A549 (cell line): Measurements from ENCODE around the gene GC. TPM values are rescaled to one million over a fixed set of nuclear protein-coding genes. Genes with fewer than 3 reads are reported as not detected.
A peak's percentile ranks its signal among the peaks of the same experiment; 100 is the strongest.
"Not testable (repeated sequence)": the region's sequence is repeated elsewhere in the genome, so short reads cannot be mapped to it uniquely, and the experiment has no call there.

Experiments
- ATAC-seq, 2 experiments: fragments of 200-7000 bp in 1 of 2; fragments of >200 bp in 1 of 2; cut with Nextera tagmentation in 1 of 2; cut with Tn5 transposase in 1 of 2; 3 replicates each; pipeline versions ENCODE4 v1.8.0 to v1.9.1; 2018 to 2020; ENCODE audit warnings: mild to moderate bottlenecking in 1 of 2, moderate library complexity in 1 of 2
- CTCF ChIA-PET: fragments of 300-600 bp; sonication (Branson Sonifier 250); formaldehyde crosslinking; extraction: SDS; loops from one replicate; lab custom pipeline; 2021; ENCODE audit warnings: antibody characterized with exemption, inconsistent platforms; lab: Yijun Ruan, JAX
- POLR2A ChIA-PET: fragments of 350-600 bp; formaldehyde crosslinking; extraction: SDS; loops from one replicate; lab custom pipeline; 2021; ENCODE audit warnings: antibody characterized with exemption, inconsistent platforms; lab: Yijun Ruan, JAX
- DNase-seq, 2 experiments: peaks; one replicate each; pipeline versions ENCODE4 v3.0.0 to v3.0.0-alpha.2; 2011 to 2016; ENCODE audit warnings: low read depth in 1 of 2, low spot score in 1 of 2
- FAIRE-seq: peaks from 2 replicates; lab custom pipeline; 2011; peaks lifted over from hg19 to GRCh38; lab: Jason Lieb, UNC
- H3K27ac ChIP-seq, 2 experiments: fragments of >200 bp; sonication (Bioruptor Twin); formaldehyde crosslinking; 3 replicates each; pipeline ENCODE4 v1.5.1; 2016 to 2017
- H3K4me1 ChIP-seq: fragments of >200 bp; sonication (Bioruptor Twin); formaldehyde crosslinking; 3 replicates; pipeline ENCODE4 v1.6.1; 2016
- H3K4me2 ChIP-seq: fragments of >200 bp; sonication (Bioruptor Twin); formaldehyde crosslinking; 3 replicates; pipeline ENCODE4 v1.6.1; 2016
- H3K4me3 ChIP-seq: fragments of >200 bp; sonication (Bioruptor Twin); formaldehyde crosslinking; 3 replicates; pipeline ENCODE4 v1.5.1; 2016
- H3K9me3 ChIP-seq: fragments of >200 bp; sonication (Bioruptor Twin); formaldehyde crosslinking; 3 replicates; pipeline ENCODE4 v1.6.1; 2016
- BHLHE40 ChIP-seq: IDR thresholded peaks from 2 replicates; pipeline ENCODE4 v1.6.1; 2012; ENCODE audit warnings: low read depth, low read length, inconsistent platforms
- CBX8 ChIP-seq: fragments of 200-600 bp; sonication (generic); IDR thresholded peaks from 2 replicates; pipeline ENCODE4 v1.6.1; 2016
- E2F6 ChIP-seq: IDR thresholded peaks from 2 replicates; pipeline ENCODE4 v1.6.1; 2012; ENCODE audit warnings: low read depth, borderline replicate concordance
- ELK1 ChIP-seq: fragments of 150-350 bp; IDR thresholded peaks from 2 replicates; pipeline ENCODE4 v1.6.1; 2014; ENCODE audit warnings: low read depth, mild to moderate bottlenecking, low read length
- FOSB ChIP-seq: fragments of 250-450 bp; sonication (Bioruptor Pico); IDR thresholded peaks from 2 replicates; pipeline ENCODE4 v1.5.0; 2020; ENCODE audit warnings: mild to moderate bottlenecking, moderate library complexity
- JUN ChIP-seq, 2 experiments: fragments of >200 bp; sonication (Bioruptor Twin); formaldehyde crosslinking; IDR thresholded peaks; 2 replicates in 1 of 2; 3 replicates in 1 of 2; pipeline ENCODE4 v1.6.1; 2016 to 2017
- KDM1A ChIP-seq: fragments of 200-600 bp; sonication (generic); IDR thresholded peaks from 2 replicates; pipeline ENCODE4 v1.6.1; 2016; ENCODE audit warnings: low read depth, mild to moderate bottlenecking
- MAFK ChIP-seq: fragments of 450-650 bp; IDR thresholded peaks from 2 replicates; pipeline ENCODE4 v1.6.1; 2014; ENCODE audit not compliant: partially characterized antibody
- MAX ChIP-seq: IDR thresholded peaks from 2 replicates; pipeline ENCODE4 v1.6.1; 2012
- MYC ChIP-seq: IDR thresholded peaks from 2 replicates; pipeline ENCODE4 v1.6.1; 2012; ENCODE audit warnings: mild to moderate bottlenecking, inconsistent platforms, low read length, improper control_type of control experiment, borderline replicate concordance
- PBX3 ChIP-seq: IDR thresholded peaks from 2 replicates; pipeline ENCODE4 v1.6.1; 2012
- PHF8 ChIP-seq: fragments of 200-600 bp; sonication (generic); IDR thresholded peaks from 2 replicates; pipeline ENCODE4 v1.6.1; 2016; ENCODE audit warnings: low read depth, mild to moderate bottlenecking, antibody characterized with exemption, moderate library complexity, borderline replicate concordance
- REST ChIP-seq: fragments of 200-600 bp; sonication (generic); IDR thresholded peaks from 2 replicates; pipeline ENCODE4 v1.6.1; 2016; ENCODE audit warnings: antibody characterized with exemption, mild to moderate bottlenecking, moderate library complexity
- WGBS: methylation state at CpG from one replicate; pipeline ENCODE4 v1.1.6; 2017; ENCODE audit errors: missing lambda C conversion rate; 5-methylcytosine and 5-hydroxymethylcytosine counted together
- polyA plus RNA-seq, 4 experiments: library from polyadenylated mRNA; depleted of rRNA in 3 of 4; stranded (reverse); fragments of >200 nt; fragmentation: RNase III in 1 of 4; extraction: RNeasy Plus Mini Kit Qiagen cat#74134 plus additional on column Dnase treatment in 1 of 4; gene quantifications; 2 replicates in 3 of 4; 3 replicates in 1 of 4; pipeline ENCODE4 v1.2.3, GENCODE V29; 2011 to 2017

Gene GC
- polyA plus RNA-seq, 2 of the 4 experiments (the other 2 are of a cell fraction) = not detected

GRCh38 chr4:71816676-71817303 lies 32.9 kb upstream of the GC start:
- DNase-seq (no peak), ATAC-seq (no peak), FAIRE-seq (no peak)
- CTCF ChIA-PET = no interaction called here
- POLR2A ChIA-PET = no interaction called here
- Histone ChIP-seq H3K4me3 (no peak overlapping the region), H3K9me3 (no peaks in the 10 kb centered on the region), H3K4me1 (no peaks in the 10 kb centered on the region), H3K27ac (no peak overlapping the region), H3K4me2 (no peak overlapping the region)
- WGBS = 25% methylated on average over 4 of the region's 4 CpGs
- TF ChIP-seq BHLHE40 = no peak
- TF ChIP-seq REST = no peak
- TF ChIP-seq KDM1A = no peak
- no peak for TF ChIP-seq ELK1
- no peak for TF ChIP-seq JUN (IDR thresholded peaks at IDR 0.05)
- TF ChIP-seq MYC = no peak
- TF ChIP-seq PBX3 = no peak
- no peak for TF ChIP-seq MAFK
- TF ChIP-seq CBX8 = no peak
- TF ChIP-seq PHF8 = no peak
- TF ChIP-seq FOSB = no peak
- TF ChIP-seq E2F6 = no peak

GRCh38 chr4:71814433-71814832 lies 30.6 kb upstream of the GC start:
- Histone ChIP-seq H3K4me2 (no peak overlapping the region), H3K9me3 (no peaks in the 10 kb centered on the region), H3K4me1 (no peaks in the 10 kb centered on the region), H3K4me3 (no peak overlapping the region), H3K27ac (no peak overlapping the region)
- DNase-seq (no peak), ATAC-seq (no peak), FAIRE-seq (no peak)
- no CpG with 5 or more reads among the region's 2 CpGs for WGBS
- TF ChIP-seq MAX (no peak), REST (peak; percentile 70; the same call in 1 of the 2 replicates)
- ChIA-PET POLR2A (no interaction called here), CTCF (no interaction called here)

- ATAC-seq, H3K4me2 ChIP-seq, H3K4me3 ChIP-seq, FAIRE-seq, DNase-seq, H3K4me1 ChIP-seq, H3K9me3 ChIP-seq, CTCF ChIA-PET, H3K27ac ChIP-seq, POLR2A ChIA-PET: not testable (repeated sequence)
- 0% methylated on average over 1 of the region's 1 CpG for WGBS
Measured at GRCh38 chr4:71809805-71810204, 25.9 kb upstream of the GC start.
